Mesenteric fat pad (tissue), 1 donor: Measurements from ENCODE around the gene MIF4GD. TPM values are rescaled to one million over a fixed set of nuclear protein-coding genes. Genes with fewer than 3 reads are reported as not detected.
A peak's percentile ranks its signal among the peaks of the same experiment; 100 is the strongest.
"Not testable (repeated sequence)": the region's sequence is repeated elsewhere in the genome, so short reads cannot be mapped to it uniquely, and the experiment has no call there.

Experiments used
- DNase-seq: peaks from one replicate; pipeline ENCODE4 v3.0.0-alpha.2; 2020; ENCODE audit warnings: low spot score
- total RNA-seq: library from RNA; stranded (reverse); fragmentation: NEBNext Ultra II Directional; extraction: Animal tissue kit (Norgen Biotek cat#: 25700); gene quantifications from one replicate; pipeline ENCODE4 v1.2.1, GENCODE V29; 2021
- donor health status: DM: yes; HTN: yes; CAD: no.

The MIF4GD gene
- total RNA-seq, 1 donor from 2014 or later = 15.5 TPM

- DNase-seq = no peak
Measured at GRCh38 chr17:75288770-75289114, 17.7 kb upstream of the MIF4GD start.

DNA sequence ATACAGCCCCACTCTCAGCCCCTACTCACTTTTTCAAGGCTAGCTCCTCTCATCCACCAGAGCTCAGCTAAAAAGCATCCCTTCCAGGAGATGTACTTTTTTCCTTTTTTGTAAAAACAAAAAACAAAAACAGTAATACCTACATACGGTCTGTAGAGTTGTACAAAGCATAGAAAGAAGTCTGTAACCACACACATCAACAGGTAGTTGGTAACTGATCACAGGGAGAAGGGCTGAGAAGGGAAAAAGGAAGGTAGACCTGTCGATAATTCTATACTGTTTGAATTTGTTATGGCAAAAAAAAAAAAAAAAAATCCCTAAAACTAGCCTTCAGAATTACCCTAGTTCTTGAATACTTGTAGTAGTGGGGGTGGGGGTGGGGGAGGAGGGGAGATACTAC, 17.3 kb upstream of the MIF4GD start:
- DNase-seq = no peak

DNA sequence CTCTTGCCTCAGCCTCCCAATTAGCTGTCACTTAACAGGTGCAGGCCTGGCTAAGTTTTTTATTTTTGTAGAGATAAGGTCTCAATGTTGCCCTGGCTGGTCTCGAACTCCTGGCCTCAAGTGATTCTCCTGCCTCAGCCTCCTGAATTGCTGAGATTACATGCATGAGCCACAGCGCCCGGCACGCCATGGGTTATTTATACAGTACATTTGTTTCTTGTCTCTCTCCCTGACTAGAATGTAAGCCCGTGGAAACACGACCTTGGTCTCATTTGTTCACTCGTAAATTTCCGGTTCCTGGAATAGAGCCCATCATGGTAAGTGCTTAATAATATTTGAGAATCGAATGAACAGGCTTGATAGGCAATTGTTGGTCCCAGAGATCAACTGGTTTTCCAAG, 16.2 kb upstream of the MIF4GD start:
- no peak for DNase-seq

- DNase-seq = no peak
Measured at GRCh38 chr17:75285123-75285522, 14.1 kb upstream of the MIF4GD start.

- DNase-seq = not testable (repeated sequence)
Measured at GRCh38 chr17:75280189-75280588, 9.2 kb upstream of the MIF4GD start.

DNA sequence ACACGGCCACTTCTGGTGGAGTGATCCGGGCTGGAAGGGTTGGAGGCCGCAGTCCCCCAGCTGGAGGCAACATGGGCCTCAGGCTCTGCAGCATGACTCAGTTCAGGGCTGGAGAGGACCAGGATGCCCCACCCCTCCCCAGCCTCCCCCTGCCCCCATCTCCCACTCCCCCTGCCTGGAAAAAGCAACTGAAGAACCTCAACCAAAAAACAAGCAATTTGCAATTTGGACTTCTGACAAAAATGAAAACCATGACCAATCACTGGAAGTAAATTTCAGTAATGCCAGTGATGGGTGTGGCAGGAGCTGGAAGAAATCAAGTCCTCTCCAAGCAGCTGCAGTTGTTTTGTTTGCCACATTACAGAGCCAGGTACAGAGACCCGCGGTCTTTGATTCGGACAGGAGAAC, 6.6 kb upstream of the MIF4GD start:
- no peak for DNase-seq

GRCh38 chr17:75273977-75274708, 3.1 kb upstream of the MIF4GD start:
- DNase-seq = no peak

DNA sequence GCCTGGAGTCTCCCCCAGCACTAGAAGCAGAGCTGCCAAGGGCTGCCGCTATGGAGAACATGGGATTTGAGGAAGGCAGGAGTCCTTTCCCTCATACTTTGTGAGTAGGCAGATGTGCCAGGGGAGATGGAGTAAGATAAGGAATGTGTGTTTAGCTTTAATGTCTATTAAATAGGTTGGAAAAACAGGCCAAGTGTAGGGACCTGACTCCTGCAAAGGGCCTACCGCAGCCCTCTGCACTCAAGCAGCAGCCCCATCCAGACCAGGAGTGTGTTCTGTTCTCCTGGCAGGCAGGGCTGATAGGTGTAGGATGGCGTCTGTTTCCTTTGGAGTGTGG, 1.8 kb upstream of the MIF4GD start:
- no peak for DNase-seq

DNA sequence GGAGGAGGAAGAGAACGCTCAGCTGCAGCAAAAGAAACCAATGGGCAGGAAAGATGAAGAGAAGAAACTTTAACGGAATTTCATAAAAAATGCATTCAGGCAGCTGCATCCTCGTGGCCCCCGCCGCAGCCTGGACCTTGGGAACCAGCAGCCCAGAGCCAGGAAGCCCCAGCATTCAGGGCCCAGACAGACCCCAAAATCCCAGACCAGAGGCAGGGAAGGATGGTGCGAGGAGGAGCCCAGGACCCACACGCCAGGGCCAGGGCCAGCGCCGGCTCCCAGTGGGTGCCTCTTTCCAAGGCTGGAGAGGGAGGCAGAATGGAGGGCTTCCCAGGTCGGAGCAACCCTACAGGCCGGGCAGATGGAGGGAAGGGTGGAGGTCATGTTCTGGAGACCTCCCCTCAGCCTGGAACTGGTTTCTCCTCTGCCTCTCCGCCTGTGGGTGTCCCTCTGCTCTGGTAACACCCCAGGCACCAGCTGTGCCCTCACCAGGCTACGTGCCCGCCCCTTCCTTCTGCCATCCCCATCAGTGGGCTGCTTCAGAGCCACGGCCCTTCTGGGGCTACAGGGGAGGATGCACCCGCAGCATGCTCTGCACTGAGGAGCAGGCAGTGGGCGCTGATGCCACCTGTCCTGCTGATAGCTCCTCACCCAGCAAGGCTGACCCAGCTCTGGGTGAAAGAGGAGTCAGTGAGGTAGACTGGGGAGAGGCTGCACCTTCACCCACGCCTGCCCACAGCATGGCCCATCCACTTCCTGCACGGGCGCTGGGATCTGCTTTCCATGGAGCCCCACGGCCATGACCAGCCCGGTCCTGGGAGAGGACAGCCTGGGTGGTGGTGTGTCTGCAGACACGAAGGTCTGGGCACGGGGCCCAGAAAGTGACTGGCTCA, 1.2 kb upstream of the MIF4GD start:
- no peak for DNase-seq

- DNase-seq = peak; percentile 95
Measured at GRCh38 chr17:75271233-75271954, 363 bp upstream of the MIF4GD start.

DNA sequence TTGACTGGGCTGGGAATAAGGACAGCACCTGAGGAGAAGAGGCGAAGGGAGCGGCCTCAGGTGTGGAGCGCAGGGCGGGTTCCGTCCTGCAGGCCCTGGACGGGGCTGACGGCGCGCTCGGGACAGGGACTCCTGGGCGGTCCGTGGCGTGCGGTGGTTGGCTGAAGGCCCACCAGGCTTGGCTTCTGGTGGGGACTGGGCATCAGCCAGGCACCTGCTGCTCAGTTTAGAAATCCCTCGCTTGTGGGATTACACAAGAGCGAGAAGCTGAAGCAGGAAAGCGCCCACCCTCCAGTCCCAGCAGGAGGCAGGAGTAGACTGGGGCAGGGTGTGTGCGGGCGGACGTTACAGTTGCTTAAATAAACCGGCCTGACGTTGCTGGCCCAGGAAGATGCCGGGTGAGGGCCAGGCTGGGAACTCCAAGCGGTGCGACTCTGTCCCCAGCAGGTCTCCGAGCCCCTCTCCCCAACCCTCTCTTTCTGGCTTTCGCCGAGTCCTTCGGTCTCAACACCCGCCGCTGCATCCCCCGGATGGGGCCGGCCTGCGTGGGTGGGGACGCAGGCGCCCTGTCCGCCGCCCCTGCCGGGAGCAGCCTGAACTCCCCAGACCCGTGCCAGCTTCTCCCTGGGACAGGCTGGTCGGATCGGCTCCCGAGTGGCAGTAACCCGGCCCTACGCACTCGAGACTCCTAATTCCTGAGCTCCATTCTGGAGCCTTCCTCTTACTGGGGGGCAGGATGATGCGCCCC, 639 bp downstream of the MIF4GD start:
- DNase-seq = no peak

- no peak for DNase-seq
Measured at GRCh38 chr17:75269844-75270217, 1.2 kb downstream of the MIF4GD start.

DNA sequence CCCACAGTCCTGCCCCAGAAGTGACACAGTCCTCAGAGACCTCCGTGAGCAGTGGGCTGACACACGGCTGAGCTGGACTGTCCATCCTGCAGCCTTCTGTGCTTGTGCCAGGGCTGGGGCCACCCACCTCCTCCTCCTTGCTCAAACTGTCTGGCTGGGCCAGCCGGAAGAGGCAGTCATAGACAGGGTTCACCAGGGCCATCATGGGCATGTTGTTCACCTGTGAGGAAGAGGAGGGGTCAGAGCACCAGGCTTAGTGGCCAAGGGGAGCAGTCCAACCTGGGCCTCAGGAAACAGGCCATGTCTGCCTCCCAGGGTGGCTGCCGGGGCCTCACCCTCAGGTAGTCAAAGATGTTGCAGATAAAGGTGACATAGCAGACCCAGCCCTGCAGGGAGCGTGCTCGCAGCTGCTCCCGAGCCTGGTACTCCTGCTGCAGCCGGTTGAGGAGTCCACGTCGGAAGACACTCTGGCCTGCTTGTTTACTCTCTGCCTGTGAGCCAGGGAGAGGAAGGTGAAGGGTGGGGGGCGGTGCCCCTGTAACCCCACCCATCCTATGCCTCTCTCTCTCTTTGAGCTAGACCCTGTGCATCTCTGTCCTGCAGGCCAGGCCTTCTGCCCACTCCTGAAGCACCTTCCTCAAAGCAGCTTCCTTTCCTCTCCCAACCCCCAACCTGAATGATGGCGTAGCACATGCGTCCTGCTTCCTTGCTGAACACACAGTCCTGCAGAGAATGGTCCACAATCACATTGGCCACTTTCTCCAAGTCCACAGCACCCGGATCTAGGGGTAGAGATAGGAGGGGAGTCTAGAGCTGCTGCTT, 3.4 kb downstream of the MIF4GD start:
- no peak for DNase-seq

DNA sequence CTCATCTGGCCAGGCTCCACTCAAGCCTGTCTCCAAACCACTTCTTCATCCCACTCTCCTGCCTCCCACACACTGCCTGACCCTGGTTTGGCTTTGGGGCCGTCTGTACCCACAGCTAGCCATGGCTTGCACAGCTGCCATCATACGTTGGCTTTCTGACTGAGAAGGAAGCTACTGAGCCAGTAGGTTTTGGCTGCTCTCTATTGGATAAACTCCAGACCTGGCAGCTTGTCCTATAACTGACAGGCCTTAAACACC, 3.9 kb downstream of the MIF4GD start:
- DNase-seq = no peak

GRCh38 chr17:75266316-75267152, 4.5 kb downstream of the MIF4GD start:
- DNase-seq = no peak

GRCh38 chr17:75265614-75266315, 5.3 kb downstream of the MIF4GD start:
- DNase-seq = no peak

DNA sequence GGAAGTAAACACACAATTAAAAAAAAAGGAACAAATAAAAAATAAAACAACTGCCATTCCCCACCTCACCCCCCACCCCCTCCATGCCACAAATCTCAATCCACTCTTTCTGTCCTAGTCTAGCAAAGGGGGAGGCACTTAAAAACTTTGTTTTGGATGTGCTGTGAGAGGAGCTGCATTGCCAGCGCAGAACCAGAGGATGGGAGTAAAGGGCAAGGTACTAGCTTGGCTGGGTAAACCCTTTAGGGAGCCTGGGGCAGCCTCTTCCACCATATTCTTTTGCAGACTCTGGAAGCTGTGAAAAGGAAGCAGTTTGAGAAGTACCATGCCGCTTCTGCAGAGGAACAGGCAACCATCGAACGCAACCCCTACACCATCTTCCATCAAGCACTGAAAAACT, 8.0 kb downstream of the MIF4GD start:
- no peak for DNase-seq

DNA sequence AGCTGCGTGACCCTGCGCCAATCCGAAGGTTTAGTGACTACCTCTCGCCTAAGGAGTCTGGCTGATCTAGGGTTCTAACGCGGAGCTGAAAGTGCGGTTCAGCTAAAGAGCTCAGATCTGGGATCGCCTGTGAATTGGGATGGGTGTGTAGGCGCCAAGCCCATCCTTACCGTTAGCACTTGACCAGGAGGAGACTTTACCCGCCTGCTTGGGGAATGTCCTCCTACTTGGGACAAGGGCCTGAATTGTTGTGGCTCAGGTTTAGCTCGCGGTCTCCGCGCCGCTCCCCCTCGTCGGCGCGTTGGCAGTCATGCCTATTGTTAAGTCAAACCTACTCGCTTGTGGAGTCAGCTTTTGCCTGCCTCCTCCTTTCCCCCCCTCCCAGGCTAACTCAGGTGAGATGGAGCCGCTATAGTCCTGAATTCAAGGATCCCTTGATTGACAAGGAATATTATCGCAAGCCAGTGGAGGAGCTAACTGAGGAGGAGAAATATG, 8.9 kb downstream of the MIF4GD start:
- DNase-seq = no peak
